PC-3 (cell line): ENCODE data around the gene NYAP1.

ENCODE experiments used
- EZH2 ChIP-seq: fragments of 300-600 bp; sonication (generic); IDR thresholded peaks from one replicate; pipeline ENCODE4 v1.6.1; 2017; ENCODE audit warnings: antibody characterized with exemption, mild to moderate bottlenecking, low read length; ENCODE audit not compliant: unreplicated experiment
- EZH2phosphoT487 ChIP-seq: fragments of 300-600 bp; sonication (generic); IDR thresholded peaks from 2 replicates; pipeline ENCODE4 v1.6.1; 2018; ENCODE audit warnings: mild to moderate bottlenecking, antibody characterized with exemption, low read length, borderline replicate concordance
- TF ChIP-seq, protein P1 (sequence below): fragments of 300-600 bp; sonication (generic); conservative IDR thresholded peaks from 2 replicates; pipeline ENCODE4 v1.5.1; 2017; ENCODE audit warnings: antibody characterized with exemption, low read depth, mild to moderate bottlenecking, low read length

DNA sequence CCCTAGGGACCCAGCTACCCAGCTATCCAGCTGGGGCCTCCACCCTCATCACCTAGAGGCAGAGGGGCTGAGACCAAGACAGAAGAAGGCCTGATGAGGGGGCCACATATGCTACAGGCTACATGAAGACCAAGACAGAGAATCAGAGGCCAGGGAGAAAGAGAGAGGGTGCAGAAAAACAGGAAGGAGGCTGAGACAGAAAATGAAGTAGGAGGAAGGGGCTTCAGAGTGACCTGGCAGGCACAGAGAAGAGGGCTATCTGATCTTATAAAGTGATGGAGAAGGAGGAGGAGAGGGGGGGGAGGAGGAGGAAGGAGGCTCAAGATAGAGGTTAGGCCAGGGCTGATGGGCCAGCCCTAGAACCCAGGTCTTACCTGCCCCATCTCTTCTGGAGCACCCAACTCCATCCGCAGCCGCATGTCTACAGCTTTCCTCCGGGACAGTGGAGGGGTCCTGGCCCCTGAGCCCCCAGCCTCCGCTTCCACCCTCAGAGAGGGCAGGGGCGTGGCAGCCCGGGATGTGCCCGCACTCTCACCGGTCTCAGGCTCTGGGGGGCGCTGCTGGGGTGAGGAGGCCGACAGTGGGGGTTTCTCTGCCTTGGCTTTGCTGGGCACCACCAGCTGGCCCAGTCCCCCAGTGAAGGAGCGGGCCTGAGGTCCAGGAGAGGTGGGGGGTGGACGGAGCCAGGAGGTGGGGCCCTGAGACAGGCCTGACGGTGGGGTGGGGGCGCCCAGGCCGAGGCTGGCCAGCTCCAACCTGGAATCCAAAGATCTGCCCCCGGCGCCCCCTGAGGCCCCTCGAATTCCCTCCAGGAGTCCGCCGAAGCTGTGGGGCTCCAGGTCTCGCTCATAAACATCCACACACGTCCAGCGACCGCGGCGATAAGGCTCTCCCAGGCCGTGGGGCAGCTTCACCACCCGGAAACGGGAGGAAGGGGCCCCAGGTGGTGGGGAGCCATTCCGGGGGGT, 6.5 kb upstream of the NYAP1 start:
- TF ChIP-seq, protein P1, sequence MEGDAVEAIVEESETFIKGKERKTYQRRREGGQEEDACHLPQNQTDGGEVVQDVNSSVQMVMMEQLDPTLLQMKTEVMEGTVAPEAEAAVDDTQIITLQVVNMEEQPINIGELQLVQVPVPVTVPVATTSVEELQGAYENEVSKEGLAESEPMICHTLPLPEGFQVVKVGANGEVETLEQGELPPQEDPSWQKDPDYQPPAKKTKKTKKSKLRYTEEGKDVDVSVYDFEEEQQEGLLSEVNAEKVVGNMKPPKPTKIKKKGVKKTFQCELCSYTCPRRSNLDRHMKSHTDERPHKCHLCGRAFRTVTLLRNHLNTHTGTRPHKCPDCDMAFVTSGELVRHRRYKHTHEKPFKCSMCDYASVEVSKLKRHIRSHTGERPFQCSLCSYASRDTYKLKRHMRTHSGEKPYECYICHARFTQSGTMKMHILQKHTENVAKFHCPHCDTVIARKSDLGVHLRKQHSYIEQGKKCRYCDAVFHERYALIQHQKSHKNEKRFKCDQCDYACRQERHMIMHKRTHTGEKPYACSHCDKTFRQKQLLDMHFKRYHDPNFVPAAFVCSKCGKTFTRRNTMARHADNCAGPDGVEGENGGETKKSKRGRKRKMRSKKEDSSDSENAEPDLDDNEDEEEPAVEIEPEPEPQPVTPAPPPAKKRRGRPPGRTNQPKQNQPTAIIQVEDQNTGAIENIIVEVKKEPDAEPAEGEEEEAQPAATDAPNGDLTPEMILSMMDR = peak; percentile 46; the same call in 1 of the 2 replicates
- TF ChIP-seq EZH2phosphoT487 = no peak
- no peak for TF ChIP-seq EZH2
